GM23338 (cell line): ENCODE results near the gene BDKRB1. TPM values are rescaled to one million over a fixed set of nuclear protein-coding genes. Genes with fewer than 3 reads are reported as not detected.

Experiments
- ATAC-seq: fragments of 200-7000 bp; cut with Tn5 transposase; 3 replicates; pipeline ENCODE4 v1.9.1; 2020
- DNase-seq: peaks from one replicate; pipeline ENCODE4 v3.0.0-alpha.2; 2015; ENCODE audit warnings: low spot score
- H2AFZ ChIP-seq: fragments of 200-600 bp; sonication (generic); 2 replicates; pipeline ENCODE4 v1.8.0; 2016; ENCODE audit warnings: antibody characterized with exemption, mild to moderate bottlenecking, moderate library complexity
- H3F3A ChIP-seq: fragments of 200-600 bp; sonication (generic); replicated peaks from 2 replicates; pipeline ENCODE4 v1.8.0; 2017; ENCODE audit warnings: antibody characterized with exemption, mixed run types, low read depth
- H3K27ac ChIP-seq: fragments of 200-600 bp; sonication (generic); 2 replicates; pipeline ENCODE4 v1.6.1; 2016; ENCODE audit warnings: low read depth
- H3K27me3 ChIP-seq: fragments of 200-600 bp; sonication (generic); 2 replicates; pipeline ENCODE4 v1.8.0; 2016; ENCODE audit warnings: mild to moderate bottlenecking, mixed run types, moderate library complexity; ENCODE audit not compliant: insufficient read depth
- H3K36me3 ChIP-seq: fragments of 200-600 bp; sonication (generic); 2 replicates; pipeline ENCODE4 v1.8.0; 2016; ENCODE audit warnings: mild to moderate bottlenecking; ENCODE audit not compliant: insufficient read depth
- H3K4me1 ChIP-seq: fragments of 200-600 bp; sonication (generic); 2 replicates; pipeline ENCODE4 v1.8.0; 2016; ENCODE audit warnings: mild to moderate bottlenecking, moderate library complexity; ENCODE audit not compliant: insufficient read depth
- H3K4me2 ChIP-seq: fragments of 200-600 bp; sonication (generic); 2 replicates; pipeline ENCODE4 v1.7.1; 2017; ENCODE audit warnings: mixed run types
- H3K4me3 ChIP-seq: fragments of 200-600 bp; sonication (generic); 2 replicates; pipeline ENCODE4 v1.6.1; 2016; ENCODE audit warnings: mixed run types
- H3K79me2 ChIP-seq: fragments of 200-600 bp; sonication (generic); replicated peaks from 2 replicates; pipeline ENCODE4 v1.8.0; 2017; ENCODE audit warnings: mild to moderate bottlenecking; ENCODE audit not compliant: insufficient read depth
- H3K9me2 ChIP-seq: fragments of 200-600 bp; sonication (generic); 2 replicates; pipeline ENCODE4 v1.8.0; 2017; ENCODE audit not compliant: insufficient read depth
- H4K20me1 ChIP-seq: fragments of 200-600 bp; sonication (generic); replicated peaks from 2 replicates; pipeline ENCODE4 v1.8.0; 2017; ENCODE audit warnings: mild to moderate bottlenecking; ENCODE audit not compliant: insufficient read depth
- H3K27ac Mint-ChIP-seq: 2 replicates; pipeline ENCODE4 v1.8.0; 2020; ENCODE audit warnings: inconsistent platforms, mild to moderate bottlenecking, moderate library complexity, mixed read lengths
- H3K27me3 Mint-ChIP-seq: 3 replicates; pipeline ENCODE4 v1.8.0; 2022; ENCODE audit warnings: low read depth, mild to moderate bottlenecking, moderate library complexity, mixed read lengths, inconsistent platforms; ENCODE audit not compliant: insufficient read depth, poor library complexity
- H3K36me3 Mint-ChIP-seq: 3 replicates; pipeline ENCODE4 v1.8.0; 2021; ENCODE audit warnings: low read depth, mild to moderate bottlenecking, inconsistent platforms, moderate library complexity, mixed read lengths
- H3K4me1 Mint-ChIP-seq: 3 replicates; pipeline ENCODE4 v1.8.0; 2020; ENCODE audit warnings: mild to moderate bottlenecking, inconsistent platforms, mixed read lengths
- H3K4me3 Mint-ChIP-seq: 3 replicates; pipeline ENCODE4 v1.8.0; 2021; ENCODE audit warnings: moderate library complexity, mild to moderate bottlenecking, inconsistent platforms, mixed read lengths
- H3K9me3 Mint-ChIP-seq: 3 replicates; pipeline ENCODE4 v1.8.0; 2020; ENCODE audit warnings: moderate library complexity, mild to moderate bottlenecking, inconsistent platforms, mixed read lengths
- CREB1 ChIP-seq: fragments of 250-450 bp; sonication (Bioruptor Pico); IDR thresholded peaks from 2 replicates; pipeline ENCODE4 v1.5.0; 2020; ENCODE audit warnings: low read depth, mild to moderate bottlenecking, moderate library complexity
- CTCF ChIP-seq, 2 experiments: fragments of 200-600 bp in 1 of 2; sonication (generic) in 1 of 2; conservative IDR thresholded peaks; 2 replicates each; pipeline versions ENCODE4 v1.5.1 to v1.6.1; 2016 to 2017; ENCODE audit warnings: antibody characterized with exemption in 2 of 2, low read depth in 2 of 2, mild to moderate bottlenecking in 2 of 2, moderate library complexity in 1 of 2
- ETS1 ChIP-seq: IDR thresholded peaks from 2 replicates; pipeline ENCODE4 v1.6.1; 2016; ENCODE audit warnings: antibody characterized with exemption
- EZH2 ChIP-seq: fragments of 200-600 bp; sonication (generic); IDR thresholded peaks from one replicate; pipeline ENCODE4 v1.8.0; 2017; ENCODE audit warnings: antibody characterized with exemption, mild to moderate bottlenecking, low read depth; ENCODE audit not compliant: unreplicated experiment
- NANOG ChIP-seq: IDR thresholded peaks from 2 replicates; pipeline ENCODE4 v1.6.1; 2016; ENCODE audit warnings: antibody characterized with exemption, borderline replicate concordance
- POLR2AphosphoS5 ChIP-seq: IDR thresholded peaks from 2 replicates; pipeline ENCODE4 v1.6.1; 2016; ENCODE audit warnings: antibody characterized with exemption, low read depth
- REST ChIP-seq: IDR thresholded peaks from one replicate; pipeline ENCODE4 v1.6.1; 2018; ENCODE audit warnings: antibody characterized with exemption; ENCODE audit not compliant: unreplicated experiment
- STAT1 ChIP-seq: IDR thresholded peaks from one replicate; pipeline ENCODE4 v1.6.1; 2016; ENCODE audit warnings: antibody characterized with exemption; ENCODE audit not compliant: unreplicated experiment
- ZNF114 ChIP-seq: fragments of 250-450 bp; sonication (Bioruptor Pico); IDR thresholded peaks from 2 replicates; pipeline ENCODE4 v1.5.0; 2020; ENCODE audit warnings: mild to moderate bottlenecking, moderate library complexity
- ZNF331 ChIP-seq: fragments of 250-450 bp; sonication (Bioruptor Pico); IDR thresholded peaks from 2 replicates; pipeline ENCODE4 v1.5.0; 2020; ENCODE audit warnings: low read depth, mild to moderate bottlenecking, moderate library complexity
- ZNF462 ChIP-seq: fragments of 250-450 bp; sonication (Bioruptor Pico); IDR thresholded peaks from 2 replicates; pipeline ENCODE4 v1.5.0; 2020; ENCODE audit warnings: mild to moderate bottlenecking, moderate library complexity
- long read RNA-seq: library from polyadenylated mRNA; unstranded; transcript quantifications from one replicate; pipeline ENCODE4 v2.0.0, GENCODE V29; 2020; ENCODE audit not compliant: unreplicated experiment
- polyA plus RNA-seq: library from polyadenylated mRNA; unstranded; fragments of >200 nt; fragmentation: Nextera tagmentation; extraction: Ambion mirVana; gene quantifications from 2 replicates; pipeline ENCODE4 v1.2.1, GENCODE V29; 2016
- total RNA-seq: library from RNA; depleted of rRNA; stranded (reverse); fragments of >200 nt; shearing (Covaris generic); gene quantifications from 2 replicates; pipeline ENCODE4 v1.2.3, GENCODE V29; 2014; rRNA removed

The BDKRB1 gene
- total RNA-seq: not detected in 2 replicates
- not detected in 2 replicates for polyA plus RNA-seq
- long read RNA-seq: 0 reads

- H3F3A ChIP-seq: no peaks in the 10 kb centered on the region
- peaks cover 8% of the 10 kb centered on the region for H3K27me3 Mint-ChIP-seq
- ATAC-seq: no peak
- H4K20me1 ChIP-seq: no peaks in the 10 kb centered on the region
- H2AFZ ChIP-seq: peak within 1 kb of the TSS; percentile 63; the same call in 1 of the 2 replicates
- H3K4me3 ChIP-seq: no peak within 1 kb of the TSS
- H3K36me3 ChIP-seq: no peaks in the 10 kb centered on the region
- H3K36me3 Mint-ChIP-seq: no peaks in the 10 kb centered on the region; the same call in 2 of the 3 replicates
- no peak within 1 kb of the TSS for H3K4me2 ChIP-seq
- no peak within 1 kb of the TSS for H3K27ac ChIP-seq
- H3K4me1 Mint-ChIP-seq: peaks cover 16% of the 10 kb centered on the region
- H3K79me2 ChIP-seq: no peaks in the 10 kb centered on the region
- H3K9me3 Mint-ChIP-seq: no peaks in the 10 kb centered on the region; the same call in 1 of the 3 replicates
- H3K4me1 ChIP-seq: no peaks in the 10 kb centered on the region
- no peak within 1 kb of the TSS for H3K27ac Mint-ChIP-seq
- H3K9me2 ChIP-seq: 0 out of 2 replicates have a peak, but pooled peaks cover 5% of the 10 kb centered on the region
- TF ChIP-seq REST: no peak
- TF ChIP-seq CREB1 (CRISPR knock-in tag): no peak
- no peak for TF ChIP-seq STAT1
- no peak for TF ChIP-seq EZH2
- TF ChIP-seq POLR2AphosphoS5: no peak
- TF ChIP-seq ETS1: no peak
- no peak for TF ChIP-seq ZNF462
- TF ChIP-seq CTCF (conservative IDR thresholded peaks at IDR 0.05; ENCODE audit: low read depth in 2 of 2): no peak
- no peak for TF ChIP-seq ZNF331 (CRISPR knock-in tag)
- no peak for TF ChIP-seq ZNF114 (CRISPR knock-in tag)
- no peak for TF ChIP-seq NANOG
- H3K4me3 Mint-ChIP-seq: no peak within 1 kb of the TSS
- DNase-seq: no peak
- no peaks in the 10 kb centered on the region for H3K27me3 ChIP-seq
These were observed at the start of gene BDKRB1 for GRCh38 chr14:96255501-96256366. TSS of gene BDKRB1 (plus strand) at chr14:96256210. CDS start at chr14:96263683, 7,473 bp downstream.
